IMR-90 (cell line): ENCODE measurements around the gene SMC2.
A peak's percentile ranks its signal among the peaks of the same experiment; 100 is the strongest.

Experiments
- BHLHE40 ChIP-seq: fragments of 150-350 bp; IDR thresholded peaks from 2 replicates; pipeline ENCODE4 v1.6.1; 2016; ENCODE audit warnings: mild to moderate bottlenecking, low read depth, low read length
- CEBPB ChIP-seq: IDR thresholded peaks from 2 replicates; pipeline ENCODE4 v1.6.1; 2012; ENCODE audit warnings: low read depth, low read length, improper control_type of control experiment
- CHD1 ChIP-seq: IDR thresholded peaks from 2 replicates; pipeline ENCODE4 v1.6.1; 2012; ENCODE audit warnings: low read depth, low read length, improper control_type of control experiment
- CTCF ChIP-seq: conservative IDR thresholded peaks from 2 replicates; pipeline ENCODE4 v1.5.1; 2012; ENCODE audit warnings: mild to moderate bottlenecking, low read depth, low read length, improper control_type of control experiment
- FOS ChIP-seq: fragments of 150-350 bp; IDR thresholded peaks from 2 replicates; pipeline ENCODE4 v1.6.1; 2016; ENCODE audit warnings: low read depth, low read length
- MXI1 ChIP-seq: IDR thresholded peaks from 2 replicates; pipeline ENCODE4 v1.6.1; 2012; ENCODE audit warnings: low read depth, mild to moderate bottlenecking, low read length, moderate library complexity, borderline replicate concordance
- POLR2A ChIP-seq: IDR thresholded peaks from 2 replicates; pipeline ENCODE4 v1.6.1; 2012; ENCODE audit warnings: mild to moderate bottlenecking, low read depth, low read length
- RAD21 ChIP-seq: IDR thresholded peaks from 2 replicates; pipeline ENCODE4 v1.6.1; 2012; ENCODE audit warnings: low read length, improper control_type of control experiment
- RCOR1 ChIP-seq: IDR thresholded peaks from 2 replicates; pipeline ENCODE4 v1.6.1; 2012; ENCODE audit warnings: mild to moderate bottlenecking, low read length, improper control_type of control experiment; ENCODE audit not compliant: insufficient replicate concordance
- SMC3 ChIP-seq: fragments of 150-350 bp; IDR thresholded peaks from 2 replicates; pipeline ENCODE4 v1.6.1; 2016; ENCODE audit warnings: low read depth, mild to moderate bottlenecking, antibody characterized with exemption, low read length, moderate library complexity
- TF ChIP-seq, protein P1 (sequence below): fragments of 150-350 bp; IDR thresholded peaks from 2 replicates; pipeline ENCODE4 v1.6.1; 2016; ENCODE audit warnings: low read depth, mild to moderate bottlenecking, low read length, moderate library complexity, borderline replicate concordance
- TF ChIP-seq, protein P2 (sequence below): fragments of 150-350 bp; IDR thresholded peaks from 2 replicates; pipeline ENCODE4 v1.6.1; 2017; ENCODE audit warnings: mild to moderate bottlenecking, antibody characterized with exemption, low read length, low read depth

DNA sequence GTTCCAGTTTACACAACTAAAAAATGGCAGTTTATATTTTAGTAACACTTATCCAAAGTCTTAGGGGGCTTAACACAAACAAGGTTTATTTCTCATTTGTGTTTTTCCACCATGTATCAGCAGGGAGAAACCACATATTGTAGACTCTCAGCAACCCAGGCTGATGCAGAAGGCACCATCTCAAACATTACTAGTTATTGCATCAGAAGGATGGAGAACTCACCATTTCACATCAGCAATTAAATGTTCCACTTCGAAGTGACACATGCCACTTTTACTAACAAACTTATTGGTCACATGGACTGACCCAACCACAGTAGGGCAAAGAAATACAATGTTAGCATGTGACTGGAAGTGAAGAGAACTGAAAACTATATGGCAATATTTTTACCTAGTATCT, 22.5 kb upstream of the SMC2 start:
- no peak for TF ChIP-seq FOS
- no peak for TF ChIP-seq BHLHE40
- TF ChIP-seq RCOR1 = no peak
- TF ChIP-seq CTCF = no peak
- no peak for TF ChIP-seq MXI1
- TF ChIP-seq CEBPB = 0 out of 2 replicates have a peak, but pooled peaks have one; percentile 2
- no peak for TF ChIP-seq POLR2A
- TF ChIP-seq RAD21 = no peak
- TF ChIP-seq, protein P1, sequence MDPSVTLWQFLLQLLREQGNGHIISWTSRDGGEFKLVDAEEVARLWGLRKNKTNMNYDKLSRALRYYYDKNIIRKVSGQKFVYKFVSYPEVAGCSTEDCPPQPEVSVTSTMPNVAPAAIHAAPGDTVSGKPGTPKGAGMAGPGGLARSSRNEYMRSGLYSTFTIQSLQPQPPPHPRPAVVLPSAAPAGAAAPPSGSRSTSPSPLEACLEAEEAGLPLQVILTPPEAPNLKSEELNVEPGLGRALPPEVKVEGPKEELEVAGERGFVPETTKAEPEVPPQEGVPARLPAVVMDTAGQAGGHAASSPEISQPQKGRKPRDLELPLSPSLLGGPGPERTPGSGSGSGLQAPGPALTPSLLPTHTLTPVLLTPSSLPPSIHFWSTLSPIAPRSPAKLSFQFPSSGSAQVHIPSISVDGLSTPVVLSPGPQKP = no peak
- TF ChIP-seq CHD1 = no peak
- TF ChIP-seq SMC3 = no peak
- TF ChIP-seq, protein P2, sequence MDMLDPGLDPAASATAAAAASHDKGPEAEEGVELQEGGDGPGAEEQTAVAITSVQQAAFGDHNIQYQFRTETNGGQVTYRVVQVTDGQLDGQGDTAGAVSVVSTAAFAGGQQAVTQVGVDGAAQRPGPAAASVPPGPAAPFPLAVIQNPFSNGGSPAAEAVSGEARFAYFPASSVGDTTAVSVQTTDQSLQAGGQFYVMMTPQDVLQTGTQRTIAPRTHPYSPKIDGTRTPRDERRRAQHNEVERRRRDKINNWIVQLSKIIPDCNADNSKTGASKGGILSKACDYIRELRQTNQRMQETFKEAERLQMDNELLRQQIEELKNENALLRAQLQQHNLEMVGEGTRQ = no peak
